MCF 10A (cell line): ENCODE results near the gene PRKAR1B. TPM values are rescaled to one million over a fixed set of nuclear protein-coding genes. Genes with fewer than 3 reads are reported as not detected.

Source experiments
- BruUV-seq: library from RNA; stranded (reverse); fragments of 400-500 nt; replicated peaks from 2 replicates; lab custom pipeline; 2021; lab: Mats Ljungman, UMichigan
- CTCF ChIA-PET: fragments of 300-600 bp; sonication (Branson Sonifier 250); formaldehyde crosslinking; extraction: SDS; loops from one replicate; lab custom pipeline; 2021; ENCODE audit warnings: antibody characterized with exemption, inconsistent platforms; lab: Yijun Ruan, JAX
- POLR2A ChIA-PET: fragments of 300-600, 350-650 bp; sonication (Branson Sonifier 250); formaldehyde crosslinking; extraction: SDS; loops from one replicate; lab custom pipeline; 2020; ENCODE audit warnings: antibody characterized with exemption, inconsistent platforms; lab: Yijun Ruan, JAX
- DNase-seq: peaks from one replicate; pipeline ENCODE4 v3.0.0-alpha.2; 2018; ENCODE audit not compliant: unreplicated experiment
- H3K27ac Mint-ChIP-seq: one replicate; pipeline ENCODE4 v1.8.0; 2022; ENCODE audit warnings: mild to moderate bottlenecking, low read depth, mixed read lengths; ENCODE audit not compliant: unreplicated experiment
- H3K27me3 Mint-ChIP-seq: one replicate; pipeline ENCODE4 v1.8.0; 2022; ENCODE audit warnings: mixed read lengths; ENCODE audit not compliant: insufficient read depth, unreplicated experiment
- H3K36me3 Mint-ChIP-seq: one replicate; pipeline ENCODE4 v1.8.0; 2022; ENCODE audit warnings: mild to moderate bottlenecking, moderate library complexity, mixed read lengths; ENCODE audit not compliant: insufficient read depth, unreplicated experiment
- H3K4me1 Mint-ChIP-seq: one replicate; pipeline ENCODE4 v1.8.0; 2022; ENCODE audit warnings: mixed read lengths; ENCODE audit not compliant: insufficient read depth, unreplicated experiment
- H3K4me3 Mint-ChIP-seq: one replicate; pipeline ENCODE4 v1.8.0; 2022; ENCODE audit warnings: mild to moderate bottlenecking, moderate library complexity, mixed read lengths; ENCODE audit not compliant: unreplicated experiment
- H3K9me3 Mint-ChIP-seq: one replicate; pipeline ENCODE4 v1.8.0; 2022; ENCODE audit warnings: mixed read lengths; ENCODE audit not compliant: unreplicated experiment
- CTCF ChIP-seq: fragments of 200-600 bp; IDR thresholded peaks from one replicate; pipeline ENCODE4 v1.8.0; 2022; ENCODE audit warnings: antibody characterized with exemption, mild to moderate bottlenecking; ENCODE audit not compliant: unreplicated experiment
- intact Hi-C: fragments of 100-400 bp; cut with micrococcal nuclease; formaldehyde crosslinking; loops from 2 replicates; pipeline ENCODE4 v1.14.1; 2022
- total RNA-seq: library from RNA; stranded (reverse); gene quantifications from 2 replicates; pipeline ENCODE4 v1.2.3, GENCODE V29; 2022

The PRKAR1B gene
- total RNA-seq, 1 experiment from 2014 or later = 31.5 TPM

DNA sequence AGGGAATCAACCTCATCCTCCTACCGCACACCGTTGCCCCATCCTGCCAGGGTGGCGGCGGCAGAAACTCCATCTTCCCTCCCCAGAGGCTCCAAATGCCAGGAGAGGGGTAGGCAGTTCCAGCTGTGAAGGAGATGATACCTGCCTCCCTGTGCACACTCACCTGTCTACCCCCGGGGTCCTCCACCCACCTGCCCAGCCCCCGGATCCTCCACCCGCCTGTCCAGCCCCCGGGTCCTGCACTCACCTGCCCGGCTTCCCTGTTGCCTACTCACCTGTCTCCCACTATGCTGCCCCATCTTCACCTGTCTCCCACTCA lies 14.0 kb downstream of the PRKAR1B start:
- intact Hi-C loops = no loop called here
- no TSS peak for BruUV-seq
- CTCF ChIA-PET = interaction anchor here (1.0 kb wide), 1 partner anchor 74 kb away, joined by 3 read pairs; no protein-coding TSS in a partner anchor
- TF ChIP-seq CTCF = no peak
- Mint-ChIP-seq H3K9me3 (no peaks in the 10 kb centered on the region), H3K36me3 (peaks cover 6% of the 10 kb centered on the region), H3K27me3 (no peaks in the 10 kb centered on the region), H3K27ac (peak overlapping the region; percentile 59), H3K4me1 (peaks cover 7% of the 10 kb centered on the region), H3K4me3 (no peak overlapping the region)
- DNase-seq = no peak
- POLR2A ChIA-PET = no interaction called here

DNA sequence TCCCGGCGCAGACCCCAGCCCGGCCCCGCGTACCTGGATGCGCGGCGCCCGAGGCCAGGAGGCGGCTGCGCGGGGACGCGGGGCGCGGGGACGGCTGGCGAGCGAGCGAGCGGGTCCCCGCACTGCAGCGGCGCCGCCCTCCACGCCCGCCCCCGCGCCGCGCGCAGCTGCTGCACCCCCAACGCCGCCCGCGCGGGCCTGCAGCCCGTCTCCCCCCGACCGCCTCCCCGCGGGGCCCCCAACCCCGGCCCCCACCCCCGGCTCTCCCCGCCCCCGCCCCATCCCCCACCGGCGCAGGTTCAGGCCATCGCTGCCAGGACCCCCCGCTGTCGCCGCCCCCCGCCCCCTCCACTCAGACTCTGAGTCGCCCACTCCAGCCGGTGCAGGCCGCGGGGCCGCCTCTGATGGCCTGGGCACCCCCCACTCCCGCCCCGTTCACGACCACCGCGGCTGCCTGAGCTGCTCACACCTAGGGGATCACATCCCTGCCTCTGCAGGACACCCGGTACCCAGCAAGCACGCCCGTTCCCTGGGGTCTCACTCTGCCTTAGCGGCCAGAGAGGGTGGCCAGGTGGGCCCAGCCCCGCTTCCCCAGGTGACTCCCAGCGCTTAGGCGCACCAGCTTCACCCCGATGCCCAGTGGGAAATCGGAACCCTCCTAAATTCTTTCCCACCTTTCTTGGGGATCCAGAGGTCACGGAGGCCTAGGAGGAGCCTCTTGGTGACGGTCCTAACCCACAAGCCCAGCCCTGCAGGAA lies 14.5 kb downstream of the PRKAR1B start:
- Mint-ChIP-seq H3K4me1 (peaks cover 7% of the 10 kb centered on the region), H3K4me3 (no peak overlapping the region), H3K9me3 (no peaks in the 10 kb centered on the region), H3K36me3 (peaks cover 6% of the 10 kb centered on the region), H3K27me3 (no peaks in the 10 kb centered on the region), H3K27ac (no peak overlapping the region)
- ChIA-PET CTCF (interaction anchor here (1.0 kb wide), 1 partner anchor 74 kb away, joined by 3 read pairs; no protein-coding TSS in a partner anchor), POLR2A (no interaction called here)
- no peak for TF ChIP-seq CTCF
- no TSS peak for BruUV-seq
- intact Hi-C loops = no loop called here
- DNase-seq = no peak

- TF ChIP-seq CTCF = no peak
- intact Hi-C loops = no loop called here
- POLR2A ChIA-PET = no interaction called here
These were observed 15.1 kb downstream of the PRKAR1B start for GRCh38 chr7:711922-712380.

GRCh38 chr7:711093-711921 lies 15.8 kb downstream of the PRKAR1B start:
- BruUV-seq = no TSS peak
- TF ChIP-seq CTCF = no peak
- ChIA-PET POLR2A (interaction anchor here (0.7 kb wide), 1 partner anchor 21 kb away, joined by 4 read pairs; no protein-coding TSS in a partner anchor), CTCF (no interaction called here)
- H3K36me3 Mint-ChIP-seq = peaks cover 6% of the 10 kb centered on the region
- H3K4me3 Mint-ChIP-seq = no peak overlapping the region
- H3K27ac Mint-ChIP-seq = no peak overlapping the region
- H3K9me3 Mint-ChIP-seq = no peaks in the 10 kb centered on the region
- H3K4me1 Mint-ChIP-seq = peaks cover 7% of the 10 kb centered on the region
- no peaks in the 10 kb centered on the region for H3K27me3 Mint-ChIP-seq
- intact Hi-C loops = no loop called here
- no peak for DNase-seq

More at GRCh38 chr7:711922-712380, 15.1 kb downstream of the PRKAR1B start:
- BruUV-seq = no TSS peak
- H3K27me3 Mint-ChIP-seq = no peaks in the 10 kb centered on the region
- H3K27ac Mint-ChIP-seq = no peak overlapping the region
- DNase-seq = no peak
- CTCF ChIA-PET = no interaction called here
- no peaks in the 10 kb centered on the region for H3K9me3 Mint-ChIP-seq
- H3K4me3 Mint-ChIP-seq = no peak overlapping the region
- peaks cover 7% of the 10 kb centered on the region for H3K4me1 Mint-ChIP-seq
- peaks cover 6% of the 10 kb centered on the region for H3K36me3 Mint-ChIP-seq
